Measurements from ENCODE around the gene SCYL1. TPM values are rescaled to one million over a fixed set of nuclear protein-coding genes. Genes with fewer than 3 reads are reported as not detected.

SCYL1 gene
- total RNA-seq, 1 experiment from 2014 or later: 54.7 TPM

DNA sequence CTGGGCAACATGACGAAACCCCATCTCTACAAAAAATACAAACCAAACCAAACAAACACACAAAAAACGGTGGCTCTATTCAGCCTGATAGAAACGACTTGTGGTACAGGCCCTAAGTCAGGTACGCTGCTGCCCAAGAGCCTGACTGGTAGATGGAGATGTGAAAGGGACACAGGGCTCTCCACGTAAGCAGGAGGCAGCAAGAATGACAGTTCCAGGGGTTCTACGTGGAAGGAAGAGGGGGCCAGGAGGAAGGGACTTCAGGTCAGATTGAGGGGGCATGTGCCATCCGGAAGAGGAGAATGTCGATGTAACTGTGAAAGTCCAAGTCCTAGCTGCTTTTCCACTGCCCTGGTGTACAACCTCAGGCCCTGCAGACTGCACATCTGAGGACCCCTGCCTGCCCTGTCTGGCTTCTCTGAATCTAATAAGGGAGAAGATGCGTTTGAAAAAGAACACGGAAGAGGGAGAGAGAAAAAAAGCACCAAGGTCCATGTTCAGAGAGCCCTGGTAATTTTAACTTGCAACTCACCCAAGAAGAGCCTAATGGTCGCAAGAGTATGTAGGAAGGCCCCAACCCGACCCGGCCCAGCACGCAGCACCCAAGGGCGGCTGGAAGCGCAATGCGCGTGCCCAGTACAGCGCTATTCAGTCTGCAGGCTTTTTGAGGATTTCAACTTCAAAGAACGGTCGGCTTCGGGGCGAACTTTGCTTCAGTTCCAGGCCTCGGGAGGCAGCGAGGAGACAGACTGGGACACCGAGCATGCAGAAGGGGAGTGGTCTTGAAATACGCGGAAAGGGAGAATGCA is 44.5 kb downstream of the SCYL1 start:
- no peak overlapping the region for H2AK5ac ChIP-seq (ENCODE audit: insufficient read length, low read length)
- Mint-ChIP-seq H3K27me3 (ENCODE audit: low read depth) (no peaks in the 10 kb centered on the region; the same call in 1 of the 2 replicates), H3K4me1 (peaks cover 23 to 37% of the 10 kb centered on the region in 2 experiments), H3K9me3 (no peaks in the 10 kb centered on the region; a peak in 1 of 5 replicates), H3K4me3 (peak overlapping the region; percentile 99), H3K27ac (peak overlapping the region; percentile 14 to 98 (median 95); a peak in 6 of 7 replicates), H3K36me3 (ENCODE audit: insufficient read depth in 1 of 3, low read depth in 3 of 3) (peaks cover 6 to 14% (median 9%) of the 10 kb centered on the region in 3 experiments; a peak in 6 of 7 replicates)
- no peak overlapping the region for H4K5ac ChIP-seq (ENCODE audit: insufficient read length, low read depth, low read length)
- peak overlapping the region; percentile 20 for H3K9ac ChIP-seq (ENCODE audit: extremely low read depth, insufficient read length, low read length)
- H3K56ac ChIP-seq (ENCODE audit: insufficient read length, low read depth, low read length): no peak overlapping the region
- H4K8ac ChIP-seq (replicated peaks; ENCODE audit: insufficient read length, low read depth, low read length): no peak overlapping the region
- no peaks in the 10 kb centered on the region for H4K20me1 ChIP-seq (ENCODE audit: control insufficient read depth, insufficient read depth, insufficient read length)
- TF ChIP-seq, protein P1, sequence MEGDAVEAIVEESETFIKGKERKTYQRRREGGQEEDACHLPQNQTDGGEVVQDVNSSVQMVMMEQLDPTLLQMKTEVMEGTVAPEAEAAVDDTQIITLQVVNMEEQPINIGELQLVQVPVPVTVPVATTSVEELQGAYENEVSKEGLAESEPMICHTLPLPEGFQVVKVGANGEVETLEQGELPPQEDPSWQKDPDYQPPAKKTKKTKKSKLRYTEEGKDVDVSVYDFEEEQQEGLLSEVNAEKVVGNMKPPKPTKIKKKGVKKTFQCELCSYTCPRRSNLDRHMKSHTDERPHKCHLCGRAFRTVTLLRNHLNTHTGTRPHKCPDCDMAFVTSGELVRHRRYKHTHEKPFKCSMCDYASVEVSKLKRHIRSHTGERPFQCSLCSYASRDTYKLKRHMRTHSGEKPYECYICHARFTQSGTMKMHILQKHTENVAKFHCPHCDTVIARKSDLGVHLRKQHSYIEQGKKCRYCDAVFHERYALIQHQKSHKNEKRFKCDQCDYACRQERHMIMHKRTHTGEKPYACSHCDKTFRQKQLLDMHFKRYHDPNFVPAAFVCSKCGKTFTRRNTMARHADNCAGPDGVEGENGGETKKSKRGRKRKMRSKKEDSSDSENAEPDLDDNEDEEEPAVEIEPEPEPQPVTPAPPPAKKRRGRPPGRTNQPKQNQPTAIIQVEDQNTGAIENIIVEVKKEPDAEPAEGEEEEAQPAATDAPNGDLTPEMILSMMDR (conservative IDR thresholded peaks at IDR 0.05): no peak
- no peak overlapping the region for H3K27ac ChIP-seq (ENCODE audit: insufficient read length, low read depth, low read length)
- DNase-seq: no peak
- H3K4ac ChIP-seq (ENCODE audit: low read depth, low read length): no peak overlapping the region
- peaks cover 19% of the 10 kb centered on the region for H3K23me2 ChIP-seq (ENCODE audit: insufficient read length, low read depth, low read length, poor library complexity, severe bottlenecking)
- no peak overlapping the region for H2BK5ac ChIP-seq (ENCODE audit: insufficient read length, low read length)
- no peak overlapping the region for H4K91ac ChIP-seq (ENCODE audit: insufficient read length, low read depth, low read length)
- H3T11ph ChIP-seq (ENCODE audit: low read length): no peak overlapping the region
- no peak overlapping the region for H2BK15ac ChIP-seq (ENCODE audit: low read depth, low read length)
- no peak overlapping the region for H2BK12ac ChIP-seq (ENCODE audit: insufficient read length, low read depth, low read length)
- H2AFZ ChIP-seq (ENCODE audit: low read length): no peak overlapping the region
- H3K4me1 ChIP-seq (ENCODE audit: insufficient read depth, low read length): no peaks in the 10 kb centered on the region; the same call in 1 of the 2 replicates
- peak overlapping the region; percentile 78 for H3K4me2 ChIP-seq (ENCODE audit: insufficient read depth, insufficient read length, low read length)
- no peaks in the 10 kb centered on the region; the same call in 1 of the 2 replicates for H3K79me2 ChIP-seq (ENCODE audit: insufficient read depth, low read length)
- H3K9me3 ChIP-seq (ENCODE audit: control insufficient read depth, low read depth, low read length): no peaks in the 10 kb centered on the region
- no peak overlapping the region for H2BK20ac ChIP-seq (ENCODE audit: low read depth, low read length, poor library complexity, severe bottlenecking)
- H3K14ac ChIP-seq (ENCODE audit: insufficient read depth, low read length): no peak overlapping the region
- H3K18ac ChIP-seq (ENCODE audit: insufficient read length, low read depth, low read length): peak overlapping the region; percentile 7
- H3K23ac ChIP-seq (ENCODE audit: insufficient read length, low read depth, low read length): no peak overlapping the region
- WGBS (ENCODE audit: extremely low coverage, insufficient read length, low lambda C conversion rate): no CpG with 5 or more reads among the region's 28 CpGs
- no peak overlapping the region for H2BK120ac ChIP-seq (ENCODE audit: low read depth, low read length, poor library complexity, severe bottlenecking)
- no peaks in the 10 kb centered on the region; the same call in 1 of the 2 replicates for H3K27me3 ChIP-seq (ENCODE audit: insufficient read depth, low read length)
- H3K79me1 ChIP-seq (ENCODE audit: insufficient read depth, low read depth, low read length, poor library complexity, severe bottlenecking): peaks cover 4% of the 10 kb centered on the region
